ENCODE measurements around the gene MVB12A. TPM values are rescaled to one million over a fixed set of nuclear protein-coding genes. Genes with fewer than 3 reads are reported as not detected.

The MVB12A gene
- polyA plus RNA-seq, 2 of the 4 experiments (the other 2 are of a cell fraction), result 19.1 to 30.2 TPM

- POLR2A ChIA-PET, result no interaction called here
- CTCF ChIA-PET, result no interaction called here
- no peak for ATAC-seq
Observed at GRCh38 chr19:17414097-17414496, 5.8 kb upstream of the MVB12A start.

DNA sequence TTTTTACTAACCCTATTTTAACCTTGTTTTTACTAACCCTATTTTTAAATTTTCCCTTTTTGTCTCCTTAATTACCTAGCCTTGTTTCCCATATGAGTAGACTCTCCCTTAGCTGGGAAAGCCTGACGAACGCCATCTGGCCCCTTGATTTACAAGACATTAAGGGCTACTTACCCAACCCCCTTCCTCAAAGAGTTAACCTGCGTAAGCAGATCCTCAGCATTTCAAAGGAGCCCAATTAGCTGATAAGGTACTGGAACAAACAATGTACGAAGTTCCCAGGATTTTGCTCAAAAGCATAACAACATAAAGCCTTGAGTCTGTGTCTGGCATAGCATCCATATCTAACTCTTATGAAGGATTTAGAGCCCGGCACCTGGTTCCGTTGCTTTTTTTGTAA, 4.7 kb upstream of the MVB12A start:
- no peak for FAIRE-seq
- DNase-seq (ENCODE audit: low read depth in 1 of 2, low spot score in 1 of 2), result no peak
- Histone ChIP-seq H3K4me2 (no peak overlapping the region), H3K4me1 (0 out of 3 replicates have a peak, but pooled peaks cover 4% of the 10 kb centered on the region), H3K27ac (no peak overlapping the region), H3K9me3 (no peaks in the 10 kb centered on the region), H3K4me3 (no peak overlapping the region)
- ChIA-PET POLR2A (no interaction called here), CTCF (no interaction called here)
- no peak for TF ChIP-seq EHF (CRISPR knock-in tag; IDR thresholded peaks at IDR 0.05)
- no peak for TF ChIP-seq NR3C1 (IDR thresholded peaks at IDR 0.05)
- no peak for TF ChIP-seq KDM1A (IDR thresholded peaks at IDR 0.05; ENCODE audit: low read depth)
- TF ChIP-seq FOXS1 (CRISPR knock-in tag; IDR thresholded peaks at IDR 0.05), result no peak
- no peak for TF ChIP-seq TFCP2L1 (CRISPR knock-in tag; IDR thresholded peaks at IDR 0.05)
- no peak for TF ChIP-seq HES2 (IDR thresholded peaks at IDR 0.05)
- TF ChIP-seq MYC (IDR thresholded peaks at IDR 0.05; ENCODE audit: borderline replicate concordance, low read length), result no peak
- TF ChIP-seq, protein P1, sequence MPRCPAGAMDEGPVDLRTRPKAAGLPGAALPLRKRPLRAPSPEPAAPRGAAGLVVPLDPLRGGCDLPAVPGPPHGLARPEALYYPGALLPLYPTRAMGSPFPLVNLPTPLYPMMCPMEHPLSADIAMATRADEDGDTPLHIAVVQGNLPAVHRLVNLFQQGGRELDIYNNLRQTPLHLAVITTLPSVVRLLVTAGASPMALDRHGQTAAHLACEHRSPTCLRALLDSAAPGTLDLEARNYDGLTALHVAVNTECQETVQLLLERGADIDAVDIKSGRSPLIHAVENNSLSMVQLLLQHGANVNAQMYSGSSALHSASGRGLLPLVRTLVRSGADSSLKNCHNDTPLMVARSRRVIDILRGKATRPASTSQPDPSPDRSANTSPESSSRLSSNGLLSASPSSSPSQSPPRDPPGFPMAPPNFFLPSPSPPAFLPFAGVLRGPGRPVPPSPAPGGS (IDR thresholded peaks at IDR 0.05), result no peak
- no peak for TF ChIP-seq EHMT2 (IDR thresholded peaks at IDR 0.05; ENCODE audit: low read depth)
- TF ChIP-seq POLR2A (IDR thresholded peaks at IDR 0.05; ENCODE audit: low read length), result no peak
- no peak for ATAC-seq
- WGBS (ENCODE audit: missing lambda C conversion rate), result 78% methylated on average over 6 of the region's 6 CpGs

More at GRCh38 chr19:17414097-17414496, 5.8 kb upstream of the MVB12A start:
- FAIRE-seq (no peak), DNase-seq (ENCODE audit: low read depth in 1 of 2, low spot score in 1 of 2) (no peak)
- no peak overlapping the region for H3K4me2 ChIP-seq
- TF ChIP-seq, protein P1 (IDR thresholded peaks at IDR 0.05), result no peak
- TF ChIP-seq, protein P2, sequence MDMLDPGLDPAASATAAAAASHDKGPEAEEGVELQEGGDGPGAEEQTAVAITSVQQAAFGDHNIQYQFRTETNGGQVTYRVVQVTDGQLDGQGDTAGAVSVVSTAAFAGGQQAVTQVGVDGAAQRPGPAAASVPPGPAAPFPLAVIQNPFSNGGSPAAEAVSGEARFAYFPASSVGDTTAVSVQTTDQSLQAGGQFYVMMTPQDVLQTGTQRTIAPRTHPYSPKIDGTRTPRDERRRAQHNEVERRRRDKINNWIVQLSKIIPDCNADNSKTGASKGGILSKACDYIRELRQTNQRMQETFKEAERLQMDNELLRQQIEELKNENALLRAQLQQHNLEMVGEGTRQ (IDR thresholded peaks at IDR 0.05), result no peak
- TF ChIP-seq PBX3 (IDR thresholded peaks at IDR 0.05), result no peak
- no peak for TF ChIP-seq CHD4 (IDR thresholded peaks at IDR 0.05; ENCODE audit: borderline replicate concordance)
- TF ChIP-seq KDM5A (IDR thresholded peaks at IDR 0.05), result no peak
- TF ChIP-seq KDM1A (IDR thresholded peaks at IDR 0.05; ENCODE audit: low read depth), result no peak
- 0 out of 3 replicates have a peak, but pooled peaks cover 4% of the 10 kb centered on the region for H3K4me1 ChIP-seq
- 65% methylated on average over 8 of the region's 8 CpGs for WGBS (ENCODE audit: missing lambda C conversion rate)
- H3K9me3 ChIP-seq, result no peaks in the 10 kb centered on the region
- H3K27ac ChIP-seq, result no peak overlapping the region
- H3K4me3 ChIP-seq, result no peak overlapping the region

GRCh38 chr19:17418710-17419109, 1.1 kb upstream of the MVB12A start:
- CTCF ChIA-PET, result interaction anchor here (1.4 kb wide), 1 partner anchor 10 kb away, joined by 3 read pairs; no protein-coding TSS in a partner anchor
- H3K27ac ChIP-seq, result peak overlapping the region; percentile 72 to 90
- 62% methylated on average over 3 of the region's 3 CpGs for WGBS (ENCODE audit: missing lambda C conversion rate)
- POLR2A ChIA-PET, result interaction anchor here (1.0 kb wide), 1 partner anchor 441 kb away, joined by 3 read pairs; the partner anchor contains the start of gene RPL18A
- peak overlapping the region; percentile 73 for H3K4me2 ChIP-seq
- 0 out of 3 replicates have a peak, but pooled peaks cover 4% of the 10 kb centered on the region for H3K4me1 ChIP-seq
- H3K4me3 ChIP-seq, result peak overlapping the region; percentile 52; the same call in 2 of the 3 replicates
- DNase-seq (ENCODE audit: low read depth in 1 of 2, low spot score in 1 of 2), result no peak
- H3K9me3 ChIP-seq, result no peaks in the 10 kb centered on the region
- FAIRE-seq, result no peak
- no peak for ATAC-seq
- TF ChIP-seq NPAS2 (CRISPR knock-in tag; IDR thresholded peaks at IDR 0.05; ENCODE audit: borderline replicate concordance), result no peak
- TF ChIP-seq NFE2L2 (conservative IDR thresholded peaks at IDR 0.05; ENCODE audit: low read length), result no peak
- TF ChIP-seq TP53 (CRISPR knock-in tag; IDR thresholded peaks at IDR 0.05), result no peak
- TF ChIP-seq KDM1A (IDR thresholded peaks at IDR 0.05; ENCODE audit: low read depth), result no peak
- TF ChIP-seq RARB (CRISPR knock-in tag; IDR thresholded peaks at IDR 0.05), result no peak
- TF ChIP-seq, protein P3, sequence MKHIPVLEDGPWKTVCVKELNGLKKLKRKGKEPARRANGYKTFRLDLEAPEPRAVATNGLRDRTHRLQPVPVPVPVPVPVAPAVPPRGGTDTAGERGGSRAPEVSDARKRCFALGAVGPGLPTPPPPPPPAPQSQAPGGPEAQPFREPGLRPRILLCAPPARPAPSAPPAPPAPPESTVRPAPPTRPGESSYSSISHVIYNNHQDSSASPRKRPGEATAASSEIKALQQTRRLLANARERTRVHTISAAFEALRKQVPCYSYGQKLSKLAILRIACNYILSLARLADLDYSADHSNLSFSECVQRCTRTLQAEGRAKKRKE (CRISPR knock-in tag; IDR thresholded peaks at IDR 0.05; ENCODE audit: low read depth), result no peak
- no peak for TF ChIP-seq HEYL (CRISPR knock-in tag; IDR thresholded peaks at IDR 0.05)
- TF ChIP-seq, protein P4, sequence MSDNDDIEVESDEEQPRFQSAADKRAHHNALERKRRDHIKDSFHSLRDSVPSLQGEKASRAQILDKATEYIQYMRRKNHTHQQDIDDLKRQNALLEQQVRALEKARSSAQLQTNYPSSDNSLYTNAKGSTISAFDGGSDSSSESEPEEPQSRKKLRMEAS (IDR thresholded peaks at IDR 0.05), result no peak
- TF ChIP-seq, protein P5, sequence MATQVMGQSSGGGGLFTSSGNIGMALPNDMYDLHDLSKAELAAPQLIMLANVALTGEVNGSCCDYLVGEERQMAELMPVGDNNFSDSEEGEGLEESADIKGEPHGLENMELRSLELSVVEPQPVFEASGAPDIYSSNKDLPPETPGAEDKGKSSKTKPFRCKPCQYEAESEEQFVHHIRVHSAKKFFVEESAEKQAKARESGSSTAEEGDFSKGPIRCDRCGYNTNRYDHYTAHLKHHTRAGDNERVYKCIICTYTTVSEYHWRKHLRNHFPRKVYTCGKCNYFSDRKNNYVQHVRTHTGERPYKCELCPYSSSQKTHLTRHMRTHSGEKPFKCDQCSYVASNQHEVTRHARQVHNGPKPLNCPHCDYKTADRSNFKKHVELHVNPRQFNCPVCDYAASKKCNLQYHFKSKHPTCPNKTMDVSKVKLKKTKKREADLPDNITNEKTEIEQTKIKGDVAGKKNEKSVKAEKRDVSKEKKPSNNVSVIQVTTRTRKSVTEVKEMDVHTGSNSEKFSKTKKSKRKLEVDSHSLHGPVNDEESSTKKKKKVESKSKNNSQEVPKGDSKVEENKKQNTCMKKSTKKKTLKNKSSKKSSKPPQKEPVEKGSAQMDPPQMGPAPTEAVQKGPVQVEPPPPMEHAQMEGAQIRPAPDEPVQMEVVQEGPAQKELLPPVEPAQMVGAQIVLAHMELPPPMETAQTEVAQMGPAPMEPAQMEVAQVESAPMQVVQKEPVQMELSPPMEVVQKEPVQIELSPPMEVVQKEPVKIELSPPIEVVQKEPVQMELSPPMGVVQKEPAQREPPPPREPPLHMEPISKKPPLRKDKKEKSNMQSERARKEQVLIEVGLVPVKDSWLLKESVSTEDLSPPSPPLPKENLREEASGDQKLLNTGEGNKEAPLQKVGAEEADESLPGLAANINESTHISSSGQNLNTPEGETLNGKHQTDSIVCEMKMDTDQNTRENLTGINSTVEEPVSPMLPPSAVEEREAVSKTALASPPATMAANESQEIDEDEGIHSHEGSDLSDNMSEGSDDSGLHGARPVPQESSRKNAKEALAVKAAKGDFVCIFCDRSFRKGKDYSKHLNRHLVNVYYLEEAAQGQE (IDR thresholded peaks at IDR 0.05), result no peak
- no peak for TF ChIP-seq HOXA7 (CRISPR knock-in tag; IDR thresholded peaks at IDR 0.05)
- TF ChIP-seq BHLHE40 (IDR thresholded peaks at IDR 0.05; ENCODE audit: low read depth, low read length), result no peak
